H1 (cell line): ENCODE measurements around the gene CORO2B. TPM values are rescaled to one million over a fixed set of nuclear protein-coding genes. Genes with fewer than 3 reads are reported as not detected.

Source experiments
- CTCF ChIA-PET: fragments of 300-600 bp; sonication (Branson Sonifier 250); formaldehyde crosslinking; loops from one replicate; lab custom pipeline; 2021; ENCODE audit not compliant: partially characterized antibody; lab: Charles Lee
- POLR2A ChIA-PET: fragments of 300-600 bp; sonication (Branson Sonifier 250); formaldehyde crosslinking; loops from one replicate; lab custom pipeline; 2021; ENCODE audit warnings: inconsistent platforms; ENCODE audit not compliant: partially characterized antibody; lab: Charles Lee
- DNase-seq, 2 experiments: peaks; one replicate each; pipeline versions ENCODE4 v3.0.0 to v3.0.0-alpha.2; 2010 to 2022; ENCODE audit warnings: low spot score in 2 of 2, low read depth in 1 of 2, mixed read lengths in 1 of 2
- FAIRE-seq: peaks from 2 replicates; lab custom pipeline; 2011; peaks lifted over from hg19 to GRCh38; lab: Jason Lieb, UNC
- H2AFZ ChIP-seq: 2 replicates; pipeline ENCODE4 v1.8.1; 2012; ENCODE audit warnings: low read length, inconsistent platforms
- H2AK5ac ChIP-seq: 2 replicates; pipeline ENCODE4 v1.6.1; 2013; ENCODE audit warnings: low read depth, low read length
- H2BK120ac ChIP-seq: replicated peaks from 2 replicates; pipeline ENCODE3; 2013; ENCODE audit warnings: low read depth, low read length, inconsistent platforms
- H2BK12ac ChIP-seq: 2 replicates; pipeline ENCODE4 v1.6.1; 2013; ENCODE audit warnings: low read depth, low read length
- H2BK15ac ChIP-seq: 2 replicates; pipeline ENCODE4 v1.6.1; 2013; ENCODE audit warnings: low read length
- H2BK20ac ChIP-seq: 2 replicates; pipeline ENCODE4 v1.6.1; 2013; ENCODE audit warnings: low read length
- H2BK5ac ChIP-seq: 2 replicates; pipeline ENCODE4 v1.6.1; 2013; ENCODE audit warnings: low read depth, low read length
- H3K14ac ChIP-seq: 2 replicates; pipeline ENCODE4 v1.6.1; 2013; ENCODE audit warnings: inconsistent platforms; ENCODE audit not compliant: insufficient read length
- H3K18ac ChIP-seq: 2 replicates; pipeline ENCODE4 v1.6.1; 2013; ENCODE audit warnings: low read length; ENCODE audit errors: extremely low read depth
- H3K23ac ChIP-seq: 2 replicates; pipeline ENCODE4 v1.6.1; 2013; ENCODE audit warnings: inconsistent platforms; ENCODE audit not compliant: insufficient read length
- H3K23me2 ChIP-seq: 2 replicates; pipeline ENCODE4 v1.6.1; 2013; ENCODE audit warnings: low read depth, low read length
- H3K27ac ChIP-seq: 2 replicates; pipeline ENCODE4 v1.6.1; 2011; ENCODE audit warnings: low read depth, low read length, inconsistent platforms
- H3K27me3 ChIP-seq, 4 experiments: replicated peaks in 1 of 4; 1 replicate in 1 of 4; 2 replicates in 3 of 4; pipeline versions ENCODE4 v1.6.1 to v1.8.1; 2011 to 2013; ENCODE audit warnings: low read length in 3 of 4, mild to moderate bottlenecking in 3 of 4, inconsistent platforms in 2 of 4, mixed read lengths in 2 of 4, moderate library complexity in 1 of 4; ENCODE audit not compliant: control insufficient read depth in 3 of 4, insufficient read depth in 3 of 4; ENCODE audit errors: extremely low read depth in 1 of 4
- H3K36me3 ChIP-seq, 4 experiments: 2 replicates each; pipeline versions ENCODE4 v1.6.1 to v1.8.1; 2011 to 2013; ENCODE audit warnings: mild to moderate bottlenecking in 4 of 4, low read length in 3 of 4, moderate library complexity in 2 of 4, control low read depth in 1 of 4, inconsistent platforms in 1 of 4; ENCODE audit not compliant: insufficient read depth in 4 of 4, control insufficient read depth in 2 of 4
- H3K4ac ChIP-seq: replicated peaks from 2 replicates; pipeline ENCODE3; 2013; ENCODE audit warnings: low read length, low read depth, mixed read lengths, inconsistent platforms; ENCODE audit not compliant: insufficient read length
- H3K4me1 ChIP-seq, 4 experiments: replicated peaks in 1 of 4; 1 replicate in 1 of 4; 2 replicates in 3 of 4; pipeline versions ENCODE4 v1.6.1 to v1.8.1; 2011 to 2013; ENCODE audit warnings: low read length in 3 of 4, inconsistent platforms in 2 of 4, mixed read lengths in 1 of 4; ENCODE audit not compliant: insufficient read depth in 4 of 4, control insufficient read depth in 3 of 4
- H3K4me2 ChIP-seq, 2 experiments: 2 replicates each; pipeline versions ENCODE4 v1.6.1 to v1.8.1; 2011 to 2013; ENCODE audit warnings: low read depth in 2 of 2, low read length in 2 of 2, control low read depth in 1 of 2, inconsistent platforms in 1 of 2, mild to moderate bottlenecking in 1 of 2; ENCODE audit not compliant: insufficient read depth in 1 of 2
- H3K4me3 ChIP-seq, 4 experiments: fragments of 200-600, 300-600 bp in 1 of 4; sonication (generic), shearing (Covaris generic), sonication (Bioruptor Twin) in 1 of 4; 2 replicates each; pipeline versions ENCODE4 v1.5.1 to v1.8.1; 2011 to 2016; ENCODE audit warnings: low read length in 4 of 4, low read depth in 3 of 4, control low read depth in 2 of 4, inconsistent platforms in 2 of 4, mild to moderate bottlenecking in 2 of 4, mixed read lengths in 1 of 4, moderate library complexity in 1 of 4; ENCODE audit not compliant: insufficient read depth in 2 of 4; ENCODE audit errors: extremely low read depth in 1 of 4
- H3K56ac ChIP-seq: replicated peaks from 2 replicates; pipeline ENCODE3; 2013; ENCODE audit warnings: low read depth, mild to moderate bottlenecking, mixed read lengths, low read length, inconsistent platforms; ENCODE audit not compliant: insufficient read length
- H3K79me1 ChIP-seq: 2 replicates; pipeline ENCODE4 v1.6.1; 2013; ENCODE audit warnings: low read depth, low read length, control low read depth
- H3K79me2 ChIP-seq, 2 experiments: 2 replicates each; pipeline versions ENCODE4 v1.6.1 to v1.8.1; 2012 to 2013; ENCODE audit warnings: low read length in 2 of 2, mild to moderate bottlenecking in 2 of 2, inconsistent platforms in 1 of 2; ENCODE audit not compliant: insufficient read depth in 2 of 2, control insufficient read depth in 1 of 2
- H3K9ac ChIP-seq, 4 experiments: replicated peaks in 1 of 4; 1 replicate in 1 of 4; 2 replicates in 3 of 4; pipeline versions ENCODE4 v1.6.1 to v1.8.1; 2011 to 2013; ENCODE audit warnings: low read depth in 3 of 4, low read length in 3 of 4, control low read depth in 2 of 4, mild to moderate bottlenecking in 2 of 4, moderate library complexity in 2 of 4, inconsistent platforms in 1 of 4; ENCODE audit errors: extremely low read depth in 1 of 4
- H3K9me3 ChIP-seq, 2 experiments: 2 replicates each; pipeline versions ENCODE4 v1.6.1 to v1.8.1; 2012 to 2013; ENCODE audit warnings: mild to moderate bottlenecking in 2 of 2, moderate library complexity in 2 of 2, control low read depth in 1 of 2, inconsistent platforms in 1 of 2, low read depth in 1 of 2, low read length in 1 of 2, mixed read lengths in 1 of 2; ENCODE audit not compliant: insufficient read depth in 2 of 2
- H4K20me1 ChIP-seq, 2 experiments: replicated peaks in 1 of 2; 2 replicates each; pipeline versions ENCODE3 to v1.8.1; 2011 to 2013; ENCODE audit warnings: inconsistent platforms in 2 of 2, low read length in 2 of 2, mild to moderate bottlenecking in 1 of 2; ENCODE audit not compliant: insufficient read depth in 2 of 2, control insufficient read depth in 1 of 2
- H4K5ac ChIP-seq: 2 replicates; pipeline ENCODE4 v1.6.1; 2013; ENCODE audit warnings: low read length, low read depth, mixed read lengths, inconsistent platforms; ENCODE audit not compliant: insufficient read length
- H4K8ac ChIP-seq: 2 replicates; pipeline ENCODE4 v1.8.0; 2013; ENCODE audit warnings: mild to moderate bottlenecking, moderate library complexity, low read length, inconsistent platforms; ENCODE audit not compliant: insufficient read depth; ENCODE audit errors: extremely low read depth
- H4K91ac ChIP-seq: replicated peaks from 2 replicates; pipeline ENCODE3; 2013; ENCODE audit warnings: low read length, mixed read lengths, inconsistent platforms; ENCODE audit not compliant: insufficient read length
- GABPA ChIP-seq: IDR thresholded peaks from 2 replicates; pipeline ENCODE4 v1.6.1; 2011; ENCODE audit warnings: mild to moderate bottlenecking, low read length, moderate library complexity, borderline replicate concordance; ENCODE audit not compliant: insufficient read depth
- GTF2F1 ChIP-seq: IDR thresholded peaks from 2 replicates; pipeline ENCODE4 v1.6.1; 2012; ENCODE audit warnings: low read depth, low read length, improper control_type of control experiment, borderline replicate concordance
- HDAC2 ChIP-seq, 2 experiments: fragments of 300-600 bp in 1 of 2; sonication (generic) in 1 of 2; IDR thresholded peaks; 2 replicates each; pipeline ENCODE4 v1.6.1; 2011 to 2012; ENCODE audit warnings: low read depth in 2 of 2, low read length in 2 of 2, mild to moderate bottlenecking in 2 of 2, moderate library complexity in 2 of 2, borderline replicate concordance in 1 of 2, inconsistent platforms in 1 of 2
- HDAC6 ChIP-seq: IDR thresholded peaks from one replicate; pipeline ENCODE4 v1.7.1; 2012; ENCODE audit warnings: low read depth, mild to moderate bottlenecking, inconsistent platforms, low read length, moderate library complexity
- KDM1A ChIP-seq: fragments of 200-600, 300-600 bp; sonication (generic); IDR thresholded peaks from 2 replicates; pipeline ENCODE4 v1.7.1; 2016; ENCODE audit warnings: mild to moderate bottlenecking, low read length, borderline replicate concordance
- NANOG ChIP-seq: IDR thresholded peaks from 2 replicates; pipeline ENCODE4 v1.6.1; 2011; ENCODE audit warnings: low read length, low read depth, mild to moderate bottlenecking, inconsistent platforms; ENCODE audit not compliant: insufficient read depth, poor library complexity, severe bottlenecking
- RNF2 ChIP-seq: fragments of 200-900, 300-1000 bp; sonication (generic); IDR thresholded peaks from 2 replicates; pipeline ENCODE4 v1.7.1; 2016; ENCODE audit warnings: borderline replicate concordance, low read depth, mild to moderate bottlenecking, antibody characterized with exemption, low read length; ENCODE audit not compliant: poor library complexity, severe bottlenecking; ENCODE audit errors: missing control alignments
- RXRA ChIP-seq: IDR thresholded peaks from 2 replicates; pipeline ENCODE4 v1.6.1; 2011; ENCODE audit warnings: low read depth, mild to moderate bottlenecking, low read length, moderate library complexity; ENCODE audit not compliant: insufficient read depth
- SAP30 ChIP-seq: fragments of 300-600 bp; sonication (generic); IDR thresholded peaks from 2 replicates; pipeline ENCODE4 v1.7.1; 2012; ENCODE audit warnings: low read length, moderate library complexity, mild to moderate bottlenecking, inconsistent platforms; ENCODE audit not compliant: insufficient read depth, insufficient replicate concordance
- SRF ChIP-seq: IDR thresholded peaks from 2 replicates; pipeline ENCODE4 v1.6.1; 2011; ENCODE audit warnings: mild to moderate bottlenecking, low read depth, low read length, moderate library complexity
- SUZ12 ChIP-seq: fragments of 200-600 bp; sonication (generic); IDR thresholded peaks from 2 replicates; pipeline ENCODE4 v1.6.1; 2012; ENCODE audit warnings: mild to moderate bottlenecking, inconsistent platforms, low read length, moderate library complexity, mixed read lengths
- TAF7 ChIP-seq: optimal IDR thresholded peaks from 2 replicates; pipeline ENCODE3; 2011; ENCODE audit warnings: low read depth, mild to moderate bottlenecking, inconsistent platforms, low read length, moderate library complexity, borderline replicate concordance
- WGBS, 2 experiments: shearing (Covaris generic) in 1 of 2; methylation state at CpG; one replicate each; pipeline versions ENCODE4 v1.1.6 to v1.1.7; 2013 to 2015; ENCODE audit warnings: low lambda C conversion rate in 2 of 2, mixed read lengths in 2 of 2, inconsistent platforms in 1 of 2, low coverage in 1 of 2, missing lambda C conversion rate in 1 of 2; ENCODE audit not compliant: insufficient replicate concordance in 2 of 2, insufficient coverage in 1 of 2, insufficient read length in 1 of 2; ENCODE audit errors: extremely low coverage in 1 of 2, missing lambda C conversion rate in 1 of 2; 5-methylcytosine and 5-hydroxymethylcytosine counted together
- polyA plus RNA-seq, 7 experiments: library from polyadenylated mRNA; depleted of rRNA in 3 of 7; stranded (reverse) in 5 of 7; unstranded in 2 of 7; fragments of >200 nt in 5 of 7; fragments of 200-250 nt in 2 of 7; gene quantifications; 1 replicate in 5 of 7; 2 replicates in 1 of 7; 4 replicates in 1 of 7; pipeline versions ENCODE4 v1.2.1 to v1.2.3, GENCODE V29; 2011 to 2013; ENCODE audit warnings: missing spikeins in 2 of 7, mixed read lengths in 2 of 7
- total RNA-seq: library from RNA; stranded (reverse); fragmentation: NEBNext Ultra II Directional; extraction: Animal tissue kit (Norgen Biotek cat#: 25700); gene quantifications from 2 replicates; pipeline ENCODE4 v1.2.1, GENCODE V29; 2021

Gene CORO2B
- total and polyA plus RNA-seq, 2 of the 8 experiments (the other 6 are each of a cell fraction or from before 2014, with no cell fraction given) = 3.4 to 6.7 TPM

DNA sequence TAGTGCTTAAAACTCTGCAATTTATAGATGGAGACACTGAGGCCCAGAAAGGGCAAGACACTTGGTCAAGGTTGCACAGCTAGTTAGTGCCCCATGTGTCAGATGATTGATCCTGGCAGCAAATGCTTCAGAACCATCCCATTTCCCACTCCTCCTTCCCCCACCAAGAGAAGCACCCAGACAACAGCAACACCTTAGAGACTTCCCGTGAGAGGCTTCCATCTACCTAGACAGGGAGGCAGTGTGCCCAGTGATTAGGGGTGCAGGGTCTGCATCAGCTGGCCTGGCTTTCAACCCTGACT is 77.6 kb downstream of the CORO2B start:
- Histone ChIP-seq H2AFZ (no peak overlapping the region), H4K91ac (no peak overlapping the region), H3K4me1 (peaks cover 2 to 17% (median 10%) of the 10 kb centered on the region in 4 experiments), H4K8ac (no peak overlapping the region), H3K14ac (no peak overlapping the region), H3K27me3 (no peaks in the 10 kb centered on the region), H3K56ac (no peak overlapping the region), H2BK120ac (no peak overlapping the region), H3K4ac (no peak overlapping the region), H3K79me2 (no peaks in the 10 kb centered on the region), H3K27ac (no peak overlapping the region), H2BK5ac (no peak overlapping the region), H4K5ac (no peak overlapping the region), H2BK15ac (no peak overlapping the region), H3K18ac (no peak overlapping the region), H4K20me1 (no peaks in the 10 kb centered on the region), H3K23ac (no peak overlapping the region), H2BK20ac (no peak overlapping the region), H3K23me2 (no peaks in the 10 kb centered on the region), H3K4me3 (no peak overlapping the region), H3K9ac (no peak overlapping the region), H3K9me3 (no peaks in the 10 kb centered on the region), H2AK5ac (no peak overlapping the region), H2BK12ac (no peak overlapping the region; the same call in 1 of the 2 replicates), H3K36me3 (no peaks in the 10 kb centered on the region), H3K79me1 (no peaks in the 10 kb centered on the region), H3K4me2 (no peak overlapping the region)
- no peak for DNase-seq
- WGBS, 2 experiments = 94% methylated on average over 1 of the region's 1 CpG; no CpG with 5 or more reads in 1 of the 2 experiments
- FAIRE-seq = no peak
- ChIA-PET CTCF (interaction anchor here (2.6 to 35.0 kb wide), 5 partner anchors 9 to 105 kb away, joined by 11 to 721 read pairs (median 128); no protein-coding TSS in a partner anchor), POLR2A (interaction anchor here (0.7 to 1.2 kb wide), 2 partner anchors 12 to 16 kb away, joined by 3 read pairs; no protein-coding TSS in a partner anchor)
- TF ChIP-seq GABPA (no peak), TAF7 (no peak), HDAC2 (IDR thresholded peaks at IDR 0.05; ENCODE audit: borderline replicate concordance in 1 of 2, low read depth in 2 of 2, low read length in 2 of 2) (0 out of 4 replicates have a peak, but pooled peaks of 1 of the 2 experiments have one; percentile 48), SUZ12 (no peak), HDAC6 (no peak), RXRA (no peak), RNF2 (no peak), SRF (no peak), GTF2F1 (no peak), SAP30 (no peak), NANOG (no peak), KDM1A (peak; percentile 81; the same call in 1 of the 2 replicates)
